Measurements from ENCODE around the gene ANP32A.
"Not testable (repeated sequence)": the region's sequence is repeated elsewhere in the genome, so short reads cannot be mapped to it uniquely, and the experiment has no call there.

The ANP32A gene

GRCh38 chr15:68769702-68770101 is 51.0 kb downstream of the ANP32A start:
- Histone ChIP-seq H3K9me3 (ENCODE audit: control insufficient read depth in 2 of 2, low read length in 2 of 2) (no peaks in the 10 kb centered on the region), H3K36me3 (ENCODE audit: control insufficient read depth in 2 of 2, insufficient read depth in 2 of 2, low read length in 2 of 2) (no peaks in the 10 kb centered on the region), H3K9ac (ENCODE audit: low read length in 2 of 2) (no peak overlapping the region), H3K27me3 (ENCODE audit: control insufficient read depth in 1 of 2, insufficient read depth in 2 of 2, low read length in 2 of 2) (peaks cover 2 to 3% of the 10 kb centered on the region in 2 donors), H3K4me1 (ENCODE audit: control insufficient read depth, insufficient read depth, low read length) (no peaks in the 10 kb centered on the region), H3K27ac (ENCODE audit: low read length) (no peak overlapping the region), H3K4me3 (ENCODE audit: low read length in 2 of 2) (no peak overlapping the region)

DNA sequence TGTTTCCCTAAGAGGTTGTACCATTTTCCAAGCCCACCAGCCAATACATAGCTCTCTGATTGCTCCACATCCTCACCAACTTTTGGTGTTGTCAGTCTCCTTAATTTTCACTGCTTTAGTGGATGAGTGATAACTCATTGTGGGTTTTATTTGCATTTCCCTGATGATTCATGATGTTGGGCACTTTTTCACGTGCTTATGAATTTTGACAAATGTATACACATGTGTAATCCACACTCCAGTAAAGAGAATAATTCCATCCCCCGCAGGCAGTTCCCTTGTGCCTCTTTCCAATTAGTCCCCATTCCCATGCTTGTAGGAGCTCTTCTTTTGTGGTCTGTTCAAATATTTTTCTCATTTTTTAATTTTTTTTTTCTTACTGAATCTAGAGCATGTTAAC is 52.4 kb downstream of the ANP32A start:
- Histone ChIP-seq H3K9me3 (ENCODE audit: control insufficient read depth in 2 of 2, low read length in 2 of 2) (no peaks in the 10 kb centered on the region), H3K27me3 (ENCODE audit: control insufficient read depth in 1 of 2, insufficient read depth in 2 of 2, low read length in 2 of 2) (peaks cover 2 to 3% of the 10 kb centered on the region in 2 donors)

DNA sequence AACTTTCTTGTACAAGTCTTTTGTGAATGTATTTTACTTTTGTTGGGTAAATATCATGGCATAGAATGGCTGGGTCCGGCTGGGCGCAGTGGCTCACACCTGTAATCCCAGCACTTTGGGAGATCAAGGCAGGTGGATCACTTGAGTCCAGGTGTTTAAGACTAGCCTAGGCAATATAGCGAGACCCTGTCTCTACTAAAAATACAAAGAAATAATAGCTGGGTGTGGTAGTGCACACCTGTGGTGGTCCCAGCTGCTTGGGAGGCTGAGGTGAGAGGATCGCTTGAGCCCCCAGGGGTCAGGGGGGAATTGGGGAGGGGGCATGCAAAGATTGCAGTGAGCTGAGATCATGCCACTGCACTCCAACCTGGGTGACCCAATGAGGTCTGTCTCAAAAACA is 52.9 kb downstream of the ANP32A start:
- no peaks in the 10 kb centered on the region for H3K36me3 ChIP-seq (ENCODE audit: control insufficient read depth in 2 of 2, insufficient read depth in 2 of 2, low read length in 2 of 2)
- no peak overlapping the region for H3K4me3 ChIP-seq (ENCODE audit: low read length in 2 of 2)
- H3K4me1 ChIP-seq (ENCODE audit: control insufficient read depth, insufficient read depth, low read length) = no peaks in the 10 kb centered on the region
- no peak overlapping the region for H3K27ac ChIP-seq (ENCODE audit: low read length)
- no peak overlapping the region for H3K9ac ChIP-seq (ENCODE audit: low read length in 2 of 2)
- H3K27me3 ChIP-seq (ENCODE audit: control insufficient read depth in 1 of 2, insufficient read depth in 2 of 2, low read length in 2 of 2) = peaks cover 2 to 3% of the 10 kb centered on the region in 2 donors
- H3K9me3 ChIP-seq (ENCODE audit: control insufficient read depth in 2 of 2, low read length in 2 of 2) = no peaks in the 10 kb centered on the region

More for the DNA sequence above, 52.4 kb downstream of the ANP32A start:
- Histone ChIP-seq H3K36me3 (ENCODE audit: control insufficient read depth in 2 of 2, insufficient read depth in 2 of 2, low read length in 2 of 2) (no peaks in the 10 kb centered on the region), H3K4me3 (ENCODE audit: low read length in 2 of 2) (no peak overlapping the region), H3K9ac (ENCODE audit: low read length in 2 of 2) (no peak overlapping the region), H3K4me1 (ENCODE audit: control insufficient read depth, insufficient read depth, low read length) (no peaks in the 10 kb centered on the region), H3K27ac (ENCODE audit: low read length) (no peak overlapping the region)

- no peak overlapping the region for H3K4me3 ChIP-seq (ENCODE audit: low read length in 2 of 2)
- H3K9ac ChIP-seq (ENCODE audit: low read length in 2 of 2) = no peak overlapping the region
- no peak overlapping the region for H3K27ac ChIP-seq (ENCODE audit: low read length)
- H3K4me1 ChIP-seq (ENCODE audit: control insufficient read depth, insufficient read depth, low read length) = no peaks in the 10 kb centered on the region
- H3K36me3 ChIP-seq (ENCODE audit: control insufficient read depth in 2 of 2, insufficient read depth in 2 of 2, low read length in 2 of 2) = no peaks in the 10 kb centered on the region
- H3K27me3 ChIP-seq (ENCODE audit: control insufficient read depth in 1 of 2, insufficient read depth in 2 of 2, low read length in 2 of 2) = peaks cover 2 to 3% of the 10 kb centered on the region in 2 donors
- no peaks in the 10 kb centered on the region for H3K9me3 ChIP-seq (ENCODE audit: control insufficient read depth in 2 of 2, low read length in 2 of 2)
These were observed 54.9 kb downstream of the ANP32A start for GRCh38 chr15:68765602-68766368.

DNA sequence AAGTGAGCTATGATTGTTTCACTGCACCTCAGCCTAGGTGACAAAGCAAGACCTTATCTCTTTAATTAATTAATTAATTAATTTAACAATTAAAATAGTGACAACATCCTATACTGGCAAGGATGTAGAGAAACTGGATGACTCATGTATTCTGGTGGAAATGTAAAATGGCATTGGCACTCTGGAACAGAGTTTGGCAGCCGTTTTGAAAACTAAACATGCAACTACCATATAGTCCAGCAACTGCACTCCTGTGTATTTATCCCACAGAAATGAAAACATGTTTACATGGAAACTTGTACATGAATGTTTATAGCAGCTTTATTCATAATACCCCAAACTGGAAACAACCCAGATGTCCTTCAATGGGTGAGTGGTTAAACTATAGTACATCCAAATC is 56.6 kb downstream of the ANP32A start:
- H3K36me3 ChIP-seq (ENCODE audit: control insufficient read depth in 2 of 2, insufficient read depth in 2 of 2, low read length in 2 of 2) = no peaks in the 10 kb centered on the region
- H3K9ac ChIP-seq (ENCODE audit: low read length in 2 of 2) = no peak overlapping the region
- no peaks in the 10 kb centered on the region for H3K4me1 ChIP-seq (ENCODE audit: control insufficient read depth, insufficient read depth, low read length)
- no peak overlapping the region for H3K4me3 ChIP-seq (ENCODE audit: low read length in 2 of 2)
- no peaks in the 10 kb centered on the region for H3K27me3 ChIP-seq (ENCODE audit: control insufficient read depth in 1 of 2, insufficient read depth in 2 of 2, low read length in 2 of 2)
- H3K9me3 ChIP-seq (ENCODE audit: control insufficient read depth in 2 of 2, low read length in 2 of 2) = no peaks in the 10 kb centered on the region
- H3K27ac ChIP-seq (ENCODE audit: low read length) = no peak overlapping the region

- H3K27ac ChIP-seq (ENCODE audit: low read length) = no peak overlapping the region
These were observed 57.6 kb downstream of the ANP32A start for GRCh38 chr15:68763063-68763462.

GRCh38 chr15:68759982-68760579 is 60.6 kb downstream of the ANP32A start:
- not testable (repeated sequence) for H3K27ac ChIP-seq (ENCODE audit: low read length); H3K4me1 ChIP-seq (ENCODE audit: control insufficient read depth, insufficient read depth, low read length); H3K9me3 ChIP-seq (ENCODE audit: control insufficient read depth in 2 of 2, low read length in 2 of 2); H3K9ac ChIP-seq (ENCODE audit: low read length in 2 of 2); H3K27me3 ChIP-seq (ENCODE audit: control insufficient read depth in 1 of 2, insufficient read depth in 2 of 2, low read length in 2 of 2); H3K4me3 ChIP-seq (ENCODE audit: low read length in 2 of 2); H3K36me3 ChIP-seq (ENCODE audit: control insufficient read depth in 2 of 2, insufficient read depth in 2 of 2, low read length in 2 of 2)

More at GRCh38 chr15:68763063-68763462, 57.6 kb downstream of the ANP32A start:
- Histone ChIP-seq H3K36me3 (ENCODE audit: control insufficient read depth in 2 of 2, insufficient read depth in 2 of 2, low read length in 2 of 2) (no peaks in the 10 kb centered on the region), H3K9ac (ENCODE audit: low read length in 2 of 2) (no peak overlapping the region), H3K27me3 (ENCODE audit: control insufficient read depth in 1 of 2, insufficient read depth in 2 of 2, low read length in 2 of 2) (no peaks in the 10 kb centered on the region), H3K4me1 (ENCODE audit: control insufficient read depth, insufficient read depth, low read length) (no peaks in the 10 kb centered on the region), H3K4me3 (ENCODE audit: low read length in 2 of 2) (no peak overlapping the region), H3K9me3 (ENCODE audit: control insufficient read depth in 2 of 2, low read length in 2 of 2) (no peaks in the 10 kb centered on the region)

- H3K4me1 ChIP-seq (ENCODE audit: control insufficient read depth, insufficient read depth, low read length) = no peaks in the 10 kb centered on the region
- H3K4me3 ChIP-seq (ENCODE audit: low read length in 2 of 2) = no peak overlapping the region
- no peak overlapping the region for H3K9ac ChIP-seq (ENCODE audit: low read length in 2 of 2)
- H3K27me3 ChIP-seq (ENCODE audit: control insufficient read depth in 1 of 2, insufficient read depth in 2 of 2, low read length in 2 of 2) = no peaks in the 10 kb centered on the region
- H3K27ac ChIP-seq (ENCODE audit: low read length) = no peak overlapping the region
- no peaks in the 10 kb centered on the region for H3K9me3 ChIP-seq (ENCODE audit: control insufficient read depth in 2 of 2, low read length in 2 of 2)
- no peaks in the 10 kb centered on the region for H3K36me3 ChIP-seq (ENCODE audit: control insufficient read depth in 2 of 2, insufficient read depth in 2 of 2, low read length in 2 of 2)
These were observed 65.0 kb downstream of the ANP32A start for GRCh38 chr15:68755731-68756130.

- Histone ChIP-seq H3K4me1 (ENCODE audit: control insufficient read depth, insufficient read depth, low read length) (no peaks in the 10 kb centered on the region), H3K27me3 (ENCODE audit: control insufficient read depth in 1 of 2, insufficient read depth in 2 of 2, low read length in 2 of 2) (no peaks in the 10 kb centered on the region), H3K27ac (ENCODE audit: low read length) (no peak overlapping the region), H3K9me3 (ENCODE audit: control insufficient read depth in 2 of 2, low read length in 2 of 2) (no peaks in the 10 kb centered on the region), H3K36me3 (ENCODE audit: control insufficient read depth in 2 of 2, insufficient read depth in 2 of 2, low read length in 2 of 2) (no peaks in the 10 kb centered on the region), H3K4me3 (ENCODE audit: low read length in 2 of 2) (no peak overlapping the region), H3K9ac (ENCODE audit: low read length in 2 of 2) (no peak overlapping the region)
These were observed 69.1 kb downstream of the ANP32A start for GRCh38 chr15:68751622-68752021.

- Histone ChIP-seq H3K4me3 (ENCODE audit: low read length in 2 of 2) (no peak overlapping the region), H3K9ac (ENCODE audit: low read length in 2 of 2) (no peak overlapping the region), H3K27ac (ENCODE audit: low read length) (no peak overlapping the region), H3K9me3 (ENCODE audit: control insufficient read depth in 2 of 2, low read length in 2 of 2) (no peaks in the 10 kb centered on the region), H3K36me3 (ENCODE audit: control insufficient read depth in 2 of 2, insufficient read depth in 2 of 2, low read length in 2 of 2) (no peaks in the 10 kb centered on the region), H3K27me3 (ENCODE audit: control insufficient read depth in 1 of 2, insufficient read depth in 2 of 2, low read length in 2 of 2) (no peaks in the 10 kb centered on the region), H3K4me1 (ENCODE audit: control insufficient read depth, insufficient read depth, low read length) (no peaks in the 10 kb centered on the region)
These were observed 70.9 kb downstream of the ANP32A start for GRCh38 chr15:68749793-68750192.

DNA sequence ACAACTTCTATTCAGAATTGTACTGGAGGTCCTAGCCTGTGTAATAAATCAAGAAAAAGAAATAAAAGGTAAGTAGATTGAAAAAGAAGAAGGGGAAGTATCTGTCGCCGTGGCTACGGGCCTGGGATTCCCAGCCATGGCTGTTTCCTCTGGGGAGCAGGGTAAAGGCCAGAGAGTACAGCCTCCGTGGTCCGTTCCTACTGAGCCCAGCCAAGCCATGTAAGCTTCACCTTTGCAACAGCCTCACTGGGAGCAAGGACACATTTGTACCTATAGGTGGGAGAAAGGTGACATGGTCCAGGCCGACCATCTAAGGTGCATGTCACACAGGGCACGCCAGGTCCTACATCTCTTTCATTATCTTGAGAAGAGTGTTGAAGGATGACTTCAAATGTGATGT is 71.3 kb downstream of the ANP32A start:
- no peak overlapping the region for H3K9ac ChIP-seq (ENCODE audit: low read length in 2 of 2)
- no peaks in the 10 kb centered on the region for H3K9me3 ChIP-seq (ENCODE audit: control insufficient read depth in 2 of 2, low read length in 2 of 2)
- H3K4me1 ChIP-seq (ENCODE audit: control insufficient read depth, insufficient read depth, low read length) = no peaks in the 10 kb centered on the region
- no peak overlapping the region for H3K27ac ChIP-seq (ENCODE audit: low read length)
- H3K27me3 ChIP-seq (ENCODE audit: control insufficient read depth in 1 of 2, insufficient read depth in 2 of 2, low read length in 2 of 2) = no peaks in the 10 kb centered on the region
- no peak overlapping the region for H3K4me3 ChIP-seq (ENCODE audit: low read length in 2 of 2)
- no peaks in the 10 kb centered on the region for H3K36me3 ChIP-seq (ENCODE audit: control insufficient read depth in 2 of 2, insufficient read depth in 2 of 2, low read length in 2 of 2)

All from stomach smooth muscle (tissue), 2 donors.